OCI-LY3 (cell line): ENCODE data around the gene PPP2R5A.

Source experiments
- H2AFZ ChIP-seq: fragments of 200-600, 300-600 bp; shearing (Covaris generic); 2 replicates; pipeline ENCODE4 v1.6.0; 2014; ENCODE audit warnings: antibody characterized with exemption, low read depth, low read length
- H3K27ac ChIP-seq: fragments of 200-600, 300-600 bp; sonication (generic); 2 replicates; pipeline ENCODE4 v1.5.1; 2014; ENCODE audit warnings: mild to moderate bottlenecking, low read length, moderate library complexity, mixed read lengths
- H3K27me3 ChIP-seq: fragments of 200-600, 300-600 bp; sonication (generic); 2 replicates; pipeline ENCODE4 v1.6.1; 2014; ENCODE audit warnings: low read depth, low read length, mixed read lengths
- H3K36me3 ChIP-seq: fragments of 200-600, 300-600 bp; sonication (generic); replicated peaks from 2 replicates; pipeline ENCODE3; 2014; ENCODE audit warnings: low read depth, low read length, mixed read lengths
- H3K4me1 ChIP-seq: fragments of 300-600, 200-600 bp; sonication (generic); 2 replicates; pipeline ENCODE4 v1.6.1; 2014; ENCODE audit warnings: low read length, mixed read lengths
- H3K4me2 ChIP-seq: fragments of 200-600, 300-600 bp; sonication (generic); 2 replicates; pipeline ENCODE4 v1.6.1; 2014; ENCODE audit warnings: low read length, mixed read lengths
- H3K4me3 ChIP-seq: fragments of 300-600, 200-600 bp; sonication (generic); 2 replicates; pipeline ENCODE4 v1.5.1; 2014; ENCODE audit warnings: antibody characterized with exemption, mild to moderate bottlenecking, low read length, moderate library complexity
- H3K79me2 ChIP-seq: fragments of 300-600, 200-600 bp; shearing (Covaris generic); 2 replicates; pipeline ENCODE4 v1.6.1; 2014; ENCODE audit warnings: mild to moderate bottlenecking, low read length, mixed read lengths
- H3K9ac ChIP-seq: fragments of 300-600, 200-600 bp; shearing (Covaris generic); 2 replicates; pipeline ENCODE4 v1.6.0; 2014; ENCODE audit warnings: mild to moderate bottlenecking, low read length, moderate library complexity
- H3K9me3 ChIP-seq: fragments of 200-600, 300-600 bp; shearing (Covaris generic); 2 replicates; pipeline ENCODE4 v1.6.1; 2014; ENCODE audit warnings: low read length, mixed read lengths; ENCODE audit not compliant: insufficient read depth
- H4K20me1 ChIP-seq: fragments of 200-600, 300-600 bp; sonication (generic); 2 replicates; pipeline ENCODE4 v1.6.1; 2016; ENCODE audit warnings: low read length, mixed read lengths; ENCODE audit not compliant: insufficient read depth
- CTCF ChIP-seq: fragments of 200-600, 300-600 bp; sonication (generic); IDR thresholded peaks from 2 replicates; pipeline ENCODE4 v1.5.1; 2014; ENCODE audit warnings: antibody characterized with exemption, low read length, low read depth
- EZH2phosphoT487 ChIP-seq: fragments of 200-600 bp; shearing (Covaris generic); IDR thresholded peaks from 2 replicates; pipeline ENCODE4 v1.6.1; 2018; ENCODE audit warnings: antibody characterized with exemption, mixed run types, low read depth

PPP2R5A gene

GRCh38 chr1:212375986-212376385 is 90.8 kb downstream of the PPP2R5A start:
- peaks cover 73% of the 10 kb centered on the region for H3K36me3 ChIP-seq
- H3K4me3 ChIP-seq, result no peak overlapping the region
- no peaks in the 10 kb centered on the region for H3K79me2 ChIP-seq
- H3K9ac ChIP-seq, result no peak overlapping the region
- TF ChIP-seq CTCF, result no peak
- no peak for TF ChIP-seq EZH2phosphoT487
- H4K20me1 ChIP-seq, result no peaks in the 10 kb centered on the region
- H3K4me2 ChIP-seq, result no peak overlapping the region
- no peaks in the 10 kb centered on the region for H3K4me1 ChIP-seq
- no peaks in the 10 kb centered on the region for H3K27me3 ChIP-seq
- no peak overlapping the region for H3K27ac ChIP-seq
- no peaks in the 10 kb centered on the region for H3K9me3 ChIP-seq
- H2AFZ ChIP-seq, result no peak overlapping the region

- peaks cover 70% of the 10 kb centered on the region for H3K36me3 ChIP-seq
Observed at GRCh38 chr1:212377644-212378043, 92.4 kb downstream of the PPP2R5A start.

GRCh38 chr1:212379366-212379765 is 94.2 kb downstream of the PPP2R5A start:
- H3K9me3 ChIP-seq, result no peaks in the 10 kb centered on the region
- TF ChIP-seq EZH2phosphoT487 (no peak), CTCF (no peak)
- no peaks in the 10 kb centered on the region for H3K79me2 ChIP-seq
- H3K27ac ChIP-seq, result no peak overlapping the region
- H2AFZ ChIP-seq, result no peak overlapping the region
- no peaks in the 10 kb centered on the region for H4K20me1 ChIP-seq
- H3K4me3 ChIP-seq, result no peak overlapping the region
- no peak overlapping the region for H3K9ac ChIP-seq
- no peaks in the 10 kb centered on the region for H3K27me3 ChIP-seq
- peaks cover 72% of the 10 kb centered on the region for H3K36me3 ChIP-seq
- no peaks in the 10 kb centered on the region for H3K4me1 ChIP-seq
- H3K4me2 ChIP-seq, result no peak overlapping the region

More at GRCh38 chr1:212377644-212378043, 92.4 kb downstream of the PPP2R5A start:
- Histone ChIP-seq H4K20me1 (no peaks in the 10 kb centered on the region), H3K4me2 (no peak overlapping the region), H3K4me3 (no peak overlapping the region), H3K27me3 (no peaks in the 10 kb centered on the region), H3K9me3 (no peaks in the 10 kb centered on the region), H3K79me2 (no peaks in the 10 kb centered on the region), H3K4me1 (no peaks in the 10 kb centered on the region), H3K9ac (no peak overlapping the region), H3K27ac (no peak overlapping the region), H2AFZ (no peak overlapping the region)
- TF ChIP-seq EZH2phosphoT487, result no peak
- no peak for TF ChIP-seq CTCF

GRCh38 chr1:212381397-212382035 is 96.3 kb downstream of the PPP2R5A start:
- H3K4me2 ChIP-seq, result no peak overlapping the region
- H3K4me1 ChIP-seq, result no peaks in the 10 kb centered on the region
- no peak overlapping the region for H2AFZ ChIP-seq
- TF ChIP-seq CTCF, result no peak
- no peak for TF ChIP-seq EZH2phosphoT487
- H3K9me3 ChIP-seq, result no peaks in the 10 kb centered on the region
- no peak overlapping the region for H3K27ac ChIP-seq
- no peaks in the 10 kb centered on the region for H3K79me2 ChIP-seq
- H4K20me1 ChIP-seq, result no peaks in the 10 kb centered on the region
- no peak overlapping the region for H3K4me3 ChIP-seq
- peaks cover 80% of the 10 kb centered on the region for H3K36me3 ChIP-seq
- no peaks in the 10 kb centered on the region for H3K27me3 ChIP-seq
- no peak overlapping the region for H3K9ac ChIP-seq
